ENCODE results near the gene NFE2L2. TPM values are rescaled to one million over a fixed set of nuclear protein-coding genes. Genes with fewer than 3 reads are reported as not detected.

NFE2L2 gene
- total and polyA plus RNA-seq, 2 donors (not counting 1 experiment from before 2014, with no cell fraction given): 16.8 to 93.6 TPM

DNA sequence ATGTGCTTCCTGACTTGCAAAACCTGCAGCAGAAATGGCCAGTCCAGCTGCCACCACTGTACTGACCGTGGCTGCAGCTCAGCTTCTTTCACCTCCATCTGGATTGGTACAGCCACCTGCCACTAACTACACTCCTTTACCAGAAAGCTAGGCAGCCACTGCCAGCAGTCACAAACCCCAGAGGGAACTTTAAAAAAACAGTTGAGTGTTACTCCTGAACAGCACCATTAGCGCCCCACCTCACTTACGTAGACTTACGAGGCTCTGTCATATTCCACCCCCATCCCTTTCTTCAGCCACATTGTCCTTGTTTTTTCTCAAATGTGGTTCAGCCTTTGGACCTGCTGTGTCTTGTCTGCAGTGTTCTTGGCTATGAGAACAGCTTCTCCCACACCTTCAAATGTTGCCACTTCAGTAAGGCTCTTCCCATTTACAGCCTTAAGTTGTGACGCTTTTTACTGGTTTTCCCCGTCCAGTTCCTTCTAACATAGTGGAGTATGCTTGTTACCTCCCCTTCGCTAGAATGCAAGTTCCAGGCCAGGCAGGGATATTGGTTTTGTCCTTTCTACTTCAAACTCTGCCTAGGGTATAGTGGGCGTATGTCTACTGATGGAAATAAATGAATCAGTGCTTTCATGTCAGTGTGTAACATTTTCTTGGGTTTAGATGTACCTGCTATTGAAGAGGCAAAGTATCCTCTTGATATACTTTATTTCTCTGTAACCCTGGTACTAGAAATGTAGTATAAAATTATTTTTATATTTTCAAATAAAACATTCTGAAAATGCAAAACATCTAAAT, 34.9 kb downstream of the NFE2L2 start:
- no peak for ATAC-seq (ENCODE audit: low read depth)
- H3K27me3 Mint-ChIP-seq: no peaks in the 10 kb centered on the region

More for the DNA sequence above, 34.9 kb downstream of the NFE2L2 start:
- CTCF ChIA-PET: interaction anchor here (1.1 to 5.4 kb wide), 7 partner anchors 10 to 66 kb away, joined by 3 to 46 read pairs (median 6); partner anchors contain the start of gene HNRNPA3
- whole genome bisulfite sequencing (ENCODE audit: insufficient coverage): 99% methylated on average over 5 of the region's 8 CpGs
- no peak for DNase-seq
- no peaks in the 10 kb centered on the region for H3K9me3 Mint-ChIP-seq (ENCODE audit: insufficient read depth)
- POLR2A ChIA-PET: no interaction called here
- Histone ChIP-seq H3K4me1 (ENCODE audit: control insufficient read depth in 2 of 2, insufficient read depth in 2 of 2, low read length in 2 of 2) (no peaks in the 10 kb centered on the region), H3K36me3 (replicated peaks in 1 of 2; ENCODE audit: control extremely low read depth in 1 of 2, control insufficient read depth in 1 of 2, extremely low read depth in 1 of 2, insufficient read depth in 2 of 2, low read length in 1 of 2) (peaks cover 9 to 54% of the 10 kb centered on the region in 2 experiments), H3K79me2 (ENCODE audit: control insufficient read depth, insufficient read depth, low read length) (peaks cover 8% of the 10 kb centered on the region), H4K20me1 (ENCODE audit: control insufficient read depth, insufficient read depth, low read length, poor library complexity, severe bottlenecking) (peaks cover 15% of the 10 kb centered on the region), H3K27me3 (replicated peaks in 1 of 4; ENCODE audit: control extremely low read depth in 1 of 4, control insufficient read depth in 3 of 4, insufficient read depth in 4 of 4, low read length in 3 of 4) (no peaks in the 10 kb centered on the region), H3K9ac (ENCODE audit: low read length) (no peak overlapping the region), H3K27ac (ENCODE audit: low read length in 2 of 2) (peak overlapping the region in 1 of 2 donors; percentile 2), H3K4me2 (replicated peaks; ENCODE audit: low read depth, low read length, poor library complexity, severe bottlenecking) (no peak overlapping the region), H3K9me3 (ENCODE audit: control extremely low read depth in 1 of 3, control insufficient read depth in 2 of 3, insufficient read depth in 1 of 3, low read length in 2 of 3) (no peaks in the 10 kb centered on the region), H2AFZ (ENCODE audit: insufficient read depth, low read depth, low read length, poor library complexity, severe bottlenecking) (no peak overlapping the region), H3K4me3 (ENCODE audit: control extremely low read depth in 1 of 5, extremely low read depth in 1 of 5, insufficient read depth in 1 of 5, low read depth in 2 of 5, low read length in 4 of 5) (no peak overlapping the region)
- no peak overlapping the region for H3K4me3 Mint-ChIP-seq
- no peak overlapping the region for H3K27ac Mint-ChIP-seq
- peaks cover 20% of the 10 kb centered on the region for H3K4me1 Mint-ChIP-seq
- intact Hi-C loops (cut with micrococcal nuclease): no loop called here
- TF ChIP-seq EZH2 (IDR thresholded peaks at IDR 0.05; ENCODE audit: borderline replicate concordance, insufficient read depth, low read depth, low read length, poor library complexity, severe bottlenecking): no peak
- TF ChIP-seq CTCF (IDR thresholded peaks at IDR 0.05): no peak
